EL (cell line): Measurements from ENCODE around the gene SPHK2.

Source experiments
- DNase-seq: peaks from one replicate; pipeline ENCODE4 v3.0.0-alpha.2; 2016

Gene SPHK2

GRCh38 chr19:48606463-48607358 lies 12.6 kb upstream of the SPHK2 start, which contains the start of gene SPACA4:
TSS of gene SPACA4 (plus strand) at chr19:48606742. CDS start at chr19:48606979, 237 bp downstream.
- no peak for DNase-seq

- no peak for DNase-seq
Measured at GRCh38 chr19:48607359-48607755, 11.9 kb upstream of the SPHK2 start.

GRCh38 chr19:48608798-48609263 lies 10.5 kb upstream of the SPHK2 start:
- peak; percentile 69 for DNase-seq

GRCh38 chr19:48609571-48610108 lies 9.7 kb upstream of the SPHK2 start:
- no peak for DNase-seq

- no peak for DNase-seq
Measured at GRCh38 chr19:48611872-48612271, 7.4 kb upstream of the SPHK2 start.

GRCh38 chr19:48613024-48613851 lies 6.1 kb upstream of the SPHK2 start:
- DNase-seq: no peak

- DNase-seq: no peak
Measured at GRCh38 chr19:48613852-48614435, 5.4 kb upstream of the SPHK2 start.

- no peak for DNase-seq
Measured at GRCh38 chr19:48614436-48615230, 4.7 kb upstream of the SPHK2 start, which contains the start of gene FAM83E. TSS of gene FAM83E (minus strand) at chr19:48615076. CDS start at chr19:48613372, 1,704 bp downstream.

GRCh38 chr19:48615231-48616040 lies 3.9 kb upstream of the SPHK2 start:
- no peak for DNase-seq

GRCh38 chr19:48616041-48616436 lies 3.3 kb upstream of the SPHK2 start:
- DNase-seq: no peak

- no peak for DNase-seq
Measured at GRCh38 chr19:48616491-48617056, 2.7 kb upstream of the SPHK2 start.

GRCh38 chr19:48617146-48617937 lies 2.0 kb upstream of the SPHK2 start:
- no peak for DNase-seq

GRCh38 chr19:48618278-48618915 lies 909 bp upstream of the SPHK2 start:
- no peak for DNase-seq

- DNase-seq: no peak
Measured at GRCh38 chr19:48619692-48620585, 633 bp downstream of the SPHK2 start.

- DNase-seq: no peak
Measured at GRCh38 chr19:48623556-48624066, 4.3 kb downstream of the SPHK2 start.

GRCh38 chr19:48624067-48624594 lies 4.8 kb downstream of the SPHK2 start:
- DNase-seq: peak; percentile 98
